LHCN-M2 (cell line): Measurements from ENCODE around the gene LY6G6F. TPM values are rescaled to one million over a fixed set of nuclear protein-coding genes. Genes with fewer than 3 reads are reported as not detected.
A peak's percentile ranks its signal among the peaks of the same experiment; 100 is the strongest.

Source experiments
- DNase-seq: peaks from one replicate; pipeline ENCODE4 v3.0.0-alpha.2; 2012; ENCODE audit warnings: low read depth
- polyA plus RNA-seq: library from polyadenylated mRNA; unstranded; fragments of >200 nt; gene quantifications from one replicate; pipeline ENCODE4 v1.2.1, GENCODE V29; 2012; ENCODE audit warnings: missing spikeins
- total RNA-seq: library from RNA; depleted of rRNA; stranded (reverse); fragments of >200 nt; gene quantifications from 2 replicates; pipeline ENCODE4 v1.2.3, GENCODE V29; 2014; rRNA removed

LY6G6F gene, protein sequence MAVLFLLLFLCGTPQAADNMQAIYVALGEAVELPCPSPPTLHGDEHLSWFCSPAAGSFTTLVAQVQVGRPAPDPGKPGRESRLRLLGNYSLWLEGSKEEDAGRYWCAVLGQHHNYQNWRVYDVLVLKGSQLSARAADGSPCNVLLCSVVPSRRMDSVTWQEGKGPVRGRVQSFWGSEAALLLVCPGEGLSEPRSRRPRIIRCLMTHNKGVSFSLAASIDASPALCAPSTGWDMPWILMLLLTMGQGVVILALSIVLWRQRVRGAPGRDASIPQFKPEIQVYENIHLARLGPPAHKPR
- total RNA-seq: not detected in 2 replicates
- polyA plus RNA-seq: not detected

DNA sequence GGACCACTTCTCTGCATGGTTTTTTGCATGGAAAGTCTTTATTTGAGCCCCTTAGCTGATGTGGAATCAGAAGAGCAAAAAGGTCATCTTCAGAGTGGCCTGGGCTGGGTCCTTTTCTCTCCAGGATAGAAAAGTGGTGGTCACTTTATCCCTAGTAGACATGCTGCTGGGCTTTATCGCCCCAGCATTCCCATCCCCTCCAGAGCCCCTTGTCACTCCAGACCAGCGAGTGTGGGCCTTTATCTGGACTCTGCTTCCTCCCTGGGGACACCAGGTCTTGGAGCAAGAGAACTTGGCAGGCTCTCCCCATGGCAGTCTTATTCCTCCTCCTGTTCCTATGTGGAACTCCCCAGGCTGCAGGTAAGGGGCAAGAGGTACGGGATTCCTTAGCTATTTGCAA, at the start of gene LY6G6F:
LY6G6F (plus strand) TSS at position 268 of the 400 bp plus-strand sequence; CDS start at position 309, 41 bp downstream.
- no peak for DNase-seq

DNA sequence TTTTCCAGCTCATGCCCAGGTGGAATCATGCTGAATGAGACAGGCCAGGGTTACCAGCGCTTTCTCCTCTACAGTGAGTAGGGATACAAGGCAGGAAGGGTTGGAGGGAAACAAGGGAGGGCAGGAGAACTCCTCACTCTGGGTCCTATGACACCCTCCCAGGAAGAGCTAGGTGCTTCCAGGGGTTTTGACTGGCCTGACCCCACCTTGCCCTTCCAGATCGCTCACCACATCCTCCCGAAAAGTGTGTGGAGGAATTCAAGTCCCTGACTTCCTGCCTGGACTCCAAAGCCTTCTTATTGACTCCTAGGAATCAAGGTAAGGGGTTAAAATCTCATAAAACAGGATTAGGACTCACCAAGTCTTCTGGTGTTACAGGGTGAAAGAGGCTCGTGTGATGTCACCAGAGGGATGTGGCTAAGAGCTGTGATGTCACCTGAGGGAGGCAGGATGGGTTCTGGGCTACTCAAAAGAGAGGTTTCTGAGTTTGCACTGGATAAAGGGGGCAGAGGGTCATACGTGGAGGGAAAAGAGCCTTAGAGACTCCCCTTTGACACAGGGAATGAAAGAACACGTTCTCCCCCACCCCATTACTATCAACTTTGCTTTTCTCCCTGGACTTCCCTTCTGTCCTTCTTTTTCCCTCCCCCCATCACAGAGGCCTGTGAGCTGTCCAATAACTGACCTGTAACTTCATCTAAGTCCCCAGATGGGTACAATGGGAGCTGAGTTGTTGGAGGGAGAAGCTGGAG, 49.1 kb upstream of the LY6G6F start:
- no peak for DNase-seq

DNA sequence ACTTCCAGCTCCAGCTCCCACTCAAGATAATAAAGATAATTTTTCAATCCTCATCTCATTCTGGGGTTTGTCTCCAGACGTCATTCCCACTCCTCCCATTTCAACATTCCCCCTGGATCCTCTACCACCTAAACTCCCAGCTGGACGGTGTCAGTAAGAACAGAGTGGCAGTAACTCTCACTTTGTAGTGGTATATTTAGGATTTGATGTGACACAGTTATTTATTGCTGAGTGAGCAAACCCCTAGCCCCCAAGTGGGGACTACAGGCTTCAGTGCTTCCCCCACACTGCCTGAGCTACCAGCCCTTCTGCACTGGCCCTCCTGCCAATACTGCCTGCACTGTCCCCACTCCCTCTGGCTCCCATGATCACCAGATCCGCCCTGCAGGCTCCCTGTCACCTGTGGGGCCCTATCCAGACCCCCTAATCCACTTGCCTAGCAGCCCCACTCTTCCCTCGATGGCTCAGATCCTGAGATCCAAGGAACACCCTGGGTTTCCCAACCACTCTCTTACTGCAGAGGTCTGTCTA, 48.4 kb upstream of the LY6G6F start:
- no peak for DNase-seq

DNA sequence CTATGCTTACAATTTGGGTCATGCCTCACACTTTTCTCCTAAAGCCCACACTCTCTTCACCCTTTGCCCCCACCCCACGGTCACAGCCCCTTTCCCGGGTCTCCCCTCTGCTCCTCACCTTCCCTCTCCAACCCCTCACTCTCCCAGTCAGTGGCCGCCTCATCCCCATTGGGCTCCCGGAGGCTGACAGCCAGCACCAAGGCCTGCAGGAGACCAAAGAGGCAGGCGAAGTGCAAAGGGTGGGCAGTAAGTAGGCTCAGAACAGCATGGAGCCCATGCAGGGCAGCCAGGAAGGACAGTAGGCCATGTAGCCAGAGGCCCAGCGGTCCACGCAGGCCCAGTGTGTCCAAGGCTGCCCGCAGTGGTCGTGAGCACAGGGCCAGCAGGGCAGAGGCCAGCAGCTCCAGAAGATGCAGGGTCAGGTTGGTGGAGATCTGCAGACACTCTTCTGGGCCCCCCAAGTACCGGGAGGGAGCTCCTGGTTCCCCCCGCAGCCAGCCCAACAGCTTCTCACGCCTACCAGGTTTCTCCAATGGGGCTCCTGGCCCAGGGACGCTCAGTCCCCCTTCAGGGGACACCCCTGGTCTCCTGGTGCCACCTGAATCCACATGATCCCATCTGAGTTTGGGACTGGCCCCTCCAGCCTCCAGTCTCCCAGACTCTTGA, 47.5 kb upstream of the LY6G6F start:
- no peak for DNase-seq

DNA sequence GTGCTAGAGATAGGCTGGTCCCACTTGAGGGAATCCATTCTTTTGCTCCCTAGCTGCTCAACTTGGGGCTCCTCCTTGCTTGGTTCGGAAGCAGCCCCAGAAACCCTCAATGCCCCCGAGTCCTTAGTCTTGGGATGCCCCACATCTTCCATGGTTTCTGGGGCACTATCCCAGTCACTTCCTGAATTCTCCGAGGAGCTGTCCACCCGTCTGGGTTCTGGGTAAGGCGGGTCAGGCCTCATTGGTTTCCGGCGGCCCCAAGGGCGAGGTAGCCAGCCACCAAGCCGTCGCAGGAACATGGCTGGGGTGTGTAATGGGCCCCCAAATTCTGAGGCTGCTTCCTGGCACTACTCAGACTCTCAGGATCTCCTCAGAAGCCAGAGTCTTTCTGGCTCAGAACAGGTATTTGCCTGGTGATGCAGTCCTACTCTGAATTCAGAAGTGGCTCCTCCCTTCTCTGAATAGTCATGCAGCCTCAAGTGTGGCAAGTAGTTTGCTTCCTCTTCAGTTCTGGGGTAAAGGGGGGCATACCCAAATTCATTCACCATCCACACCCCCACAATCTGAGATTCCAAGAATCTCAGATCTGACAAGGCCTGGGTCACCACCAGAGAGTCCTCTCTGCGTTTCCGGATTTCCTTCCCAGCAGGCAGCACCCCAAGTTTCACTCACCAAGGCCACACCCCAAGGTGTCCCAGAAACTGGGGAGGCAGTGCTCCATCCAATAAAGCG, 46.9 kb upstream of the LY6G6F start:
- peak; percentile 28 for DNase-seq

DNA sequence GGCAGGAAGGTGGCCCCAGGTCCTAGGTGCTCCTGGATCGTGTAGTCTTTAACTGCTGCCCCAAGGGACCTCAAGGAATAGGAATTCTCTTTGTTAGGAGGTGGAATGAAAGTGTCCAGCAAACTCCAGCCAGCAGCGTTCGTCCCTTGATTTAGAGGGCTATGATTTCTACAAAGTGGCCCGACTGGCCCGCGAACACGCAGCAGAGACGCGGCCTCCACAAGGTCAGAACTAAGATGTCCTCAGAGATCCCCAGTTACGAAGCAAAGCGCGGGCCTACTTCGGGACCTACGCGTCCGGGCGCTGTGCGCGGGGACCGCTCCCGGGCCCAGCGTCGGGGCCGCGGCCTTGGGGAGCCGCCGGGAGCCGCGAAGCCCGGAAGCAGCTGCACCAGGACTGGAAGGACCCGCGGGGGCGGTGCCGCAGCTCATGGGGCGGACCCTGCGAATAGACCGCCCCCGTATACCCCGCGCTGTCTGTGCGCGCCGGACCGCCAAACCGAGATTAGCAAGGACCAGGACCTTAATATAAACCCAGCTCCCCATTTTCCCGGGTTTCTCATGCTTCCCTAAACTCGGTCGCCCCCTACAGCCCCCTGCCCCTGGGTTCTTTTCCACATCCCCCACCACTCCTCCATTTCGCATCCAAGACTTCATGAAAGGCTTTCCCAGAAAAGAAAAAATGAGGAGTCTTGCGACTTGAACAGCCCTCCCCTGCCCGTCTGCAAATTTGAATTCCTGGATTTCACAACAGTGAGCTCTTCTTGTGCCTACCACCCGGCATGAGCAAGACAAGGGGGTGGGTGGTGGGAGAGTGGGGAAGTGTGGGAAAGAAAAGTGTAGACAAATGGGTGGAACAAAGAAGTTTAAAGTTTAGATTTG, 46.0 kb upstream of the LY6G6F start, which contains the start of gene C6orf47:
C6orf47 (minus strand) TSS at position 398 of the 881 bp plus-strand sequence. CDS start 831 bp downstream, outside the sequence.
- peak; percentile 83 for DNase-seq

DNA sequence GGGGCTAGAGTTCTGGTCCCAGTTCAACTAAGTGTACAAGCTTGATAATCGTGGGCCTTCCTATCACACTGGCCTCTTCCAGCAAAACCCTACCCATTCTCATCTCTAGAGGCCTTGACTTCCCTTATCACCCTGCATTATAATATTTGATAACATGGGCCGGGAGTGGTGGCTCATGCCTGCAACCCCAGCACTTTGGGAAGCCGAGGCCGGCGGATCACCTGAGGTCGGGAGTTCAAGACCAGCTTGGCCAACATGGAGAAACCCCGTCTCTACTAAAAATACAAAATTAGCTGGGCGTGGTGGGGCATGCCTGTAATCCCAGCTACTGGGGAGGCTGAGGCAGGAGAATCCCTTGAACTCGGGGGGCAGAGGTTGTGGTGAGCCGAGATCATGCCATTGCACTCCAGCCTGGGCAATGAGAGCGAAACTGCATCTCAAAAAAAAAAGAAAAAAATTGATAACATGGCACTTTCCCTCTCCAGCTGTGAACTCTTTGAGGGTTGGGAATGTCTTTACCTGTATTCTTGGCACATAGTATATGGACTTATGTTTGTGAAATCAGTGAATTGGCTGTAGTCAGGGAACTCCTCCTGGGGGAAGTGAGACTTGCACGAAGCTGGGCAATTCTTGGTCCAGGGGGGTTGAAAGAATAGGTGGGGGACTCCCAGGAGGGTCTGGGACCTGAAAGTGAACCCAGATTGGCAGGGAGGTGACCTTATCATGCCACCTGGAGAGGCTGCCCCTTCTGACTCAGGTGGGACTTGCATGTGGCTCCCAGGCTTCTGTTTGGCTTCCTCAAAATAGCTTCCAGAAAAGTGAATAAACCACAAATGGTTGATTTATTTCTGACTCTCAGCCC, 45.2 kb upstream of the LY6G6F start:
- no peak for DNase-seq

DNA sequence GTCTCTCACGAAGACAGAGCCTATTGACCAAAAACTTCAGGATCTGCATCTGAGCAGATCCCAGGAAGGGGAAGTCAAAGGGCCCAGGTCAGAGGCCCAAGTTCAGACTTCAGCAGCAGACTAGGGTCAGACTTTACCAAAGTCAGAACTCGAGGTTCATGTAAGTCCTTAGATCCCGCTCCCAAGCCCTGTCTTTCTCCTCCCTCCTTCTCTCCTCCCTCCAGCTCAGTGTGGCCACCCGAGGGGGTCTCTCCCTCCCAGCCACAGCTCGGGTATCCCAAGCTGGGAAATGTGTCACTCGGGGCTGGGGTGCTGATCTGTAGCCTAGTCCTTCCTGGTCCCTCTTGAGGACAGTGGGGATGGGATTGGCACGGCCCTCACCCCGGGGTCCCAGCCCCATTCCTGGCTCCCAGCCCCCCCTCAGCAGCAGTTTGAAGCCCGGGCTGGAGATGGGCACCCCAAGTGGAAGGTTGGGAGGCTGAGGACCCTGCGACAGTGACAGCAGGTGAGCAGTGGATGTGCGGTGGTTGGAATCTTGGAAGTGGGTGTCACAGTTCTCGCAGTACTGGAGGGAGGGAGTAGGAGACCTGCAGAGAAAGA, 44.4 kb upstream of the LY6G6F start:
- DNase-seq: no peak

DNA sequence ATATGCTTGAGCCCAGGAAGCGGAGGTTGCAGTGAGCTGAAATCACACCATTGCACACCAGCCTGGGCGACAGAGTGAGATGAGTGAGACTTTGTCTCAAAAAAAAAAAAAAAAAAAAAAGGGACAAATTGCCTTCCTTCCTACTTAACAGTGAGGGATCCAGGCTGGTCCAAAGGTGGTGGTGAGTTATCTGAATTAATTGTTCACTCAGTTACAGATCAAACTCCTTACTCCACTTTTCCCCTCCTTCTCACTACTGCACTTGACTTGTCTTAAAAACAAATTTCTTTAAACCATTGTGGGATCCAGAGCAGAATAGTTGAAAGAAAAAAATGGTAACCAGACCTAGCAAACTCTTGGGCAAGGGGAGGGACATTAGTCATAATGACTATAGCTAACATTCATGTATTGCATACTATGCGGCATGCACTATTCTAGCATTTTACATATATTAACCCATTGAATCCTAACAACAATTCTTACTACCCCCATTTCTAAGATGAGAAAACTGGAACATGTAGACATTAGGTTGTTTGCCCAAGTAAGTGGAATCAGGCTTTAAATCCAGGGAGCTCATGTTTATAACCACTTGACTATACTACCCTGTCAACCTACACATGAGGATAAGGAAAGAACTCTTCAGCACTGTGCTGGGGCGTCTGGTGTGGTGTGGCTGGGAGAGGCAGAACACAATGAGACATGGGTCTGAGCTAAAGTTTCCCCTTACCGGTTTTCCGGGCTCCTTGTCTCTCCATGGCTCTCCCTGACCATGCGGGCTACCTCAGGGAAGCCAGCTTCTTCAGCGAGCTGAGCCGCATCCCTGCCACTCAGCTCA, 43.3 kb upstream of the LY6G6F start:
- peak; percentile 41 for DNase-seq

DNA sequence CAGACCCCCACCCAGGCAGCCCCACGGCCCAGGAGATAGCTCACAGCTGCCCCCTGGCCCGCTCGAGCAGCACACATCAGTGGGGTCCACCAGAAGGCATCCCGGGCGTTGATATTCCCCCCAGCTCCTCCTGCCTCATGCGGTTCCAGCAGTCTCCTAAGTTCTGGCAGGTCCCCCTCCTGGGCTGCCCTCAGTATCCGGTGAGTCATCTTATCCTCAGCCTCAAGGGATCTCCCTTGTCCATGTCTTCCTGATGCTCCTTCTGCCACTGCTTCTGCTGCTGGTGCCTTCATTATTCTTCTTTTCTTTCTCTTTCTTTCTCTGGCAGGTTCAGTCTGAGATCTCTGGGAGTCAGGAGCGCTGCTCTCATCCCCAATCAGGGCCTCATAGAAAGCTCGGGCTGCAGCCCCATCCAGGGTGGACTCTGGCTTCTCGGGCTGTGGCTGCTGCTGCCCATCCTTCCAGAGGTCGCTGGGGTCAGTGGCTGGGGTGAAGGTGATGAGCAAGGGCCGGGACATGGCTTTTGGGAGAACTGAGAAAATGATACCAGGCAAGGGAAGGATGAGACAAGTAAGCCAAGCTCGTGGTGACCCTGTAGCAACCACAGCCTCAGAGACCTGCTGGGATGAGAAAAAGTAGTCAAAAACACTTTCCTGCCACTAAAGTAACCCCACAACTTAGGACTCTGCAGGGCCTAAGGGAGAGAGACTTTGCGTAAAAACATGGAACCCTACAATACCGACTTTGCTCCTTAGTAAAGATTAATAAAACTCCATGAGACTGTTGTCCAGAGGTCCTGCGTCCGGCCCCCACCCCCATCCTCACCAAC, 42.5 kb upstream of the LY6G6F start:
- DNase-seq: peak; percentile 88

DNA sequence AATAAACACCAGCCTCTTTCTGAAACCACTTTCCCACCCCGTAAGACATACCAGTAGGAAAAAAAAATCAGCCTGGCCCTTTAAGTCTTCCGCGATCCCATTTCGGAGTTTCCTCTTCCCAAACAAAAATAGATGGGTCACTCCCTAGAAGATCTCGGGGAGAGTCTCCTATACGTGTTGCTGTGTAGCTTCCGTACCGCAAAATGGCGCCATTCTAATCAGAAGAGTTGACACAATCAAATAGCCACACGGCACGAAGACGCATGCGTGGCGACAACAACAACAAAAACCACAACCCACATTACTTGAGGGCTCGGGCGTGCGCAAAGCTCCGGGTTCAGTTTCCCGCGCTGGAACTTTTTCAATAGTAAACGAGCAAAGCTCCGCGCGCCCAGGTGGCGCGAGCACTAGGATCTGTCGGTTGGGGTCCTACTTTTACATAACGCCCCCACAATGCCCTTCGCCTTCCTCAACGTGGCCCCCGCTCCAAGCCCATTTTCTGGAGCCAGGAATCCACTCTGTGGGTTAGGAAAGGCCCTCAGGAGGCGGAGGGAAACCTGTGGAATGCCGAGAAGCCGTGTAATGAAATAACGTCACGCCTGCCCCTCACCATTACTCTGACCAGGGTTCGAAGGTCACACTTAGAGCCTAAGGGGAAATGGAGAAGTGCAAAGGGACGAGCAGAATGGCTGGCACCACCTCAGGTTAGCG, 41.7 kb upstream of the LY6G6F start, which contains the start of gene GPANK1:
GPANK1 (minus strand) TSS at position 208 of the 711 bp plus-strand sequence. CDS start 519 bp downstream, outside the sequence.
- DNase-seq: peak; percentile 97

DNA sequence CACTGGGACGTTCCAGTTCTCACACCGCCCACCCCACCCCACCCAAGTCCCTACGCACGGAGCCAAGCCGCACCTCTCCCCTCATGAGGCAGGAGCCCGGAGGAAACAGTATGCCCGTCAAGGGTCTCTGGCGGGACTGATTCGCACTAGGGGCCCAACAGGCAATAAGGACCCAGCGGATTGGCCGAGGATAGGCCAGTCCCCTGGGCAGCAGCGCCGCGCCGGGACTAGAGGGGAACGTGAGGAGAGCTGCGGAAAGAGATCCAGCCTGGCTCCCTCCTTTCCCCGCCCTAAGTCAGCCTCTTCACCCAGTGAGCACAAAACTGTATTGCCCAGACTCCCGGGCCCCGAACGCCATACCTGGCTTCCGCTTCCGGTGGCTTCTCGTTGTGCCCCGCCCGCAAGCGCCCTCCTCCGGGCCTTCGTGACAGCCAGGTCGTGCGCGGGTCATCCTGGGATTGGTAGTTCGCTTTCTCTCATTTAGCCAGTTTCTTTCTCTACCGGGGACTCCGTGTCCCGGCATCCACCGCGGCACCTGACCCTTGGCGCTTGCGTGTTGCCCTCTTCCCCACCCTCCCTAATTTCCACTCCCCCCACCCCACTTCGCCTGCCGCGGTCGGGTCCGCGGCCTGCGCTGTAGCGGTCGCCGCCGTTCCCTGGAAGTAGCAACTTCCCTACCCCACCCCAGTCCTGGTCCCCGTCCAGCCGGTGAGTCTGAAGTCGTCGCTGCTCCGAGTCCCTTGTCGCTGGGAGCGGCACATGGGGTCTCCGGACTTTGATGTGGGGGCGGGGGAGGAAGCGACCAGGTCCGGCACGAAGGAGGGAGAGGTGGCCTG, 40.9 kb upstream of the LY6G6F start, which contains the start of gene CSNK2B:
CSNK2B (plus strand) TSS at position 580 of the 836 bp plus-strand sequence. CDS start 752 bp downstream, outside the sequence.
- DNase-seq: peak; percentile 97

DNA sequence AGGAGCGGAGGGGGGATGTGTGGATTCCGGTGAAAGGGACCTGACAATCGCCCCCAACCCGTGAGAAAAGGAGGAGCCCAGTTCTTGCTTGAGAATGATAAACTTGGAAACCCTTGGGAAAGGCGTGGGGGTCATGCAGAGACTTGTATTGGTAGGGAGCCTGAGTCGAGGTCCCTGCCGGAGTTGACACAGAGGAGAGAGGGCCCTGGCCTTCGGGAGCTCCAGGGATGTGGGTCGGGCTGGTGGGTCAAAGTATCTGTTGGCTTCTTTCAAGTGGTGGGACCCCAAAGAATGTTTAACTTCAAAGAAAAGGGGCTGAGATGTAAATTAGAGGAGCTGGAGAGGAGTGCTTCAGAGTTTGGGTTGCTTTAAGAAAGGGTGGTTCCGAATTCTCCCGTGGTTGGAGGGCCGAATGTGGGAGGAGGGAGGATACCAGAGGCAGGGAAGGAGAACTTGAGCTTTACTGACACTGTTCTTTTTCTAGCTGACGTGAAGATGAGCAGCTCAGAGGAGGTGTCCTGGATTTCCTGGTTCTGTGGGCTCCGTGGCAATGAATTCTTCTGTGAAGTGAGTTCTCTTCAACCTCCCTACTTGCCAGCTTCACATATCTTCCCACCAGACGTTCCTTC, 40.2 kb upstream of the LY6G6F start:
- DNase-seq: no peak

DNA sequence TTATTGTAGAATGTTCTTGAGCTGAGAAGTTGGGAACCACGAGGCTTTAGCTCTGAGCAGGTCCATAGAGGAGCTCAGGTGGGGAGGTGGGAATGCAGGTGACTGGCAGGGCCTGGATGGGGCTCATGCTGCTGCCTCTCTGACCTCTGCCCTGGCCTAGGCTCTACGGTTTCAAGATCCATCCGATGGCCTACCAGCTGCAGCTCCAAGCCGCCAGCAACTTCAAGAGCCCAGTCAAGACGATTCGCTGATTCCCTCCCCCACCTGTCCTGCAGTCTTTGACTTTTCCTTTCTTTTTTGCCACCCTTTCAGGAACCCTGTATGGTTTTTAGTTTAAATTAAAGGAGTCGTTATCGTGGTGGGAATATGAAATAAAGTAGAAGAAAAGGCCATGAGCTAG, 37.0 kb upstream of the LY6G6F start, which contains the start of gene LY6G5B:
LY6G5B (plus strand) TSS at position 301 of the 400 bp plus-strand sequence. CDS start 975 bp downstream, outside the sequence.
- no peak for DNase-seq
